Occipital lobe (tissue), 2 donors: ENCODE data around the gene ZSWIM9. TPM values are rescaled to one million over a fixed set of nuclear protein-coding genes. Genes with fewer than 3 reads are reported as not detected.
"Not testable (repeated sequence)": the region's sequence is repeated elsewhere in the genome, so short reads cannot be mapped to it uniquely, and the experiment has no call there.

ENCODE experiments used
- DNase-seq: peaks from one replicate; lab custom pipeline; 2025; lab: John Stamatoyannopoulos, UW
- total RNA-seq: library from RNA; depleted of rRNA; stranded (reverse); fragments of >200 nt; gene quantifications from one replicate; pipeline ENCODE4 v1.2.3, GENCODE V29; 2014

Gene ZSWIM9
- total RNA-seq, 1 donor from 2014 or later: 2.8 TPM

GRCh38 chr19:48213959-48214358 lies 43.5 kb downstream of the ZSWIM9 start:
- no peak for DNase-seq

- no peak for DNase-seq
Observed at GRCh38 chr19:48216933-48217332, 46.5 kb downstream of the ZSWIM9 start.

- DNase-seq: no peak
Observed at GRCh38 chr19:48218997-48219396, 48.5 kb downstream of the ZSWIM9 start.

- not testable (repeated sequence) for DNase-seq
Observed at GRCh38 chr19:48220784-48221183, 50.3 kb downstream of the ZSWIM9 start.

- no peak for DNase-seq
Observed at GRCh38 chr19:48221628-48222027, 51.1 kb downstream of the ZSWIM9 start.

GRCh38 chr19:48230555-48231129 lies 60.2 kb downstream of the ZSWIM9 start:
- DNase-seq: no peak

- DNase-seq: no peak
Observed at GRCh38 chr19:48237057-48237456, 66.6 kb downstream of the ZSWIM9 start.

- no peak for DNase-seq
Observed at GRCh38 chr19:48239120-48239519, 68.6 kb downstream of the ZSWIM9 start.

GRCh38 chr19:48239582-48240141 lies 69.2 kb downstream of the ZSWIM9 start:
- no peak for DNase-seq

GRCh38 chr19:48241771-48242170 lies 71.3 kb downstream of the ZSWIM9 start:
- DNase-seq: not testable (repeated sequence)

GRCh38 chr19:48244281-48244680 lies 73.8 kb downstream of the ZSWIM9 start:
- no peak for DNase-seq

GRCh38 chr19:48246101-48246500 lies 75.6 kb downstream of the ZSWIM9 start:
- DNase-seq: no peak

GRCh38 chr19:48247212-48247611 lies 76.7 kb downstream of the ZSWIM9 start:
- no peak for DNase-seq

Other genes with a start within 250 kb of the ZSWIM9 start
- gene BSPH1, start 178.5 kb upstream of the ZSWIM9 start, total RNA-seq: not detected
- not detected for gene ELSPBP1, start 176.0 kb upstream of the ZSWIM9 start, total RNA-seq
- not detected for gene CABP5, start 126.6 kb upstream of the ZSWIM9 start, total RNA-seq
- 9.7 TPM for gene PLA2G4C, start 59.9 kb upstream of the ZSWIM9 start, total RNA-seq
- gene LIG1, start 336 bp upstream of the ZSWIM9 start, total RNA-seq: 22.3 TPM
- 21.7 TPM for gene CARD8, start 85.2 kb downstream of the ZSWIM9 start, total RNA-seq
- gene ZNF114, start 99.4 kb downstream of the ZSWIM9 start, total RNA-seq: 4.8 TPM
- 7.0 TPM for gene EMP3, start 154.9 kb downstream of the ZSWIM9 start, total RNA-seq
- gene TMEM143, start 193.3 kb downstream of the ZSWIM9 start, total RNA-seq: 3.9 TPM
- gene SYNGR4, start 193.7 kb downstream of the ZSWIM9 start, total RNA-seq: not detected
- gene KDELR1, start 220.9 kb downstream of the ZSWIM9 start, total RNA-seq: 21.8 TPM
- gene GRIN2D, start 223.0 kb downstream of the ZSWIM9 start, total RNA-seq: 2.5 TPM